ENCODE results near the gene CCDC74A. TPM values are rescaled to one million over a fixed set of nuclear protein-coding genes. Genes with fewer than 3 reads are reported as not detected.
"Not testable (repeated sequence)": the region's sequence is repeated elsewhere in the genome, so short reads cannot be mapped to it uniquely, and the experiment has no call there.

Gene CCDC74A
- total RNA-seq, 1 donor from 2014 or later: 7.0 TPM

GRCh38 chr2:131503587-131503986 is 24.1 kb upstream of the CCDC74A start:
- not testable (repeated sequence) for DNase-seq

DNA sequence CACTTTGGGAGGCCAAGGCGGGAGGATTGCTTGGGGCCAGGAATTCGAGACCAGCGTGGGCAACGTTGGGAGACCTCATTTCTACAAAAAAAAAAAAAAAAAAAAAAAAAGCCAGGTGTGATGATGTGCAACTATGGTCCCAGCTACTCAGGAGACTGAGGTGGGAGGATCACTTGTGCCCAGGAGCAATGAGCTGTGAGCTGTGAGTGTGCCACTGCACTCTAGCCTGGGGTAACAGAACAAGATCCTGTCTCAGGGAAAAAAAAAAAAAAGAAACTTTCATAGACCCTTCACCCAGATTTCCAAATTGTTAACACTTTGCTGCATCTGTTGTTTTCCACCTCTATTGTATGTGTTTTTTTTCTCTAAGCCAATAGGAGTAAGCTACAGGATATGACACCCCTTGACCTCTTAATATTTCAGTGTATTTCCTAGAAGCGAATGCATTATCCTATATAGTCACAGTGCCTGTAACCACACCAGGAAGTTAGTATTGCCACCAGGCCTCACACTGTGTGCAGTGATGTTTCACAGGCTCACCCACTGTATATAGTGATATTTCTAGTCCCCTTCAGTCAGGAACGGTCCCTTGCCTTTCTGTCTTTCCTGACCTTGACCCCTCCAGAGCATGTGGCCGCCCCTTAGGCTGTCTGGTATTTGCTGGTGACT is 23.5 kb upstream of the CCDC74A start:
- not testable (repeated sequence) for DNase-seq

GRCh38 chr2:131509615-131510014 is 18.1 kb upstream of the CCDC74A start:
- DNase-seq: no peak

GRCh38 chr2:131511291-131511968 is 16.3 kb upstream of the CCDC74A start:
- DNase-seq: not testable (repeated sequence)

DNA sequence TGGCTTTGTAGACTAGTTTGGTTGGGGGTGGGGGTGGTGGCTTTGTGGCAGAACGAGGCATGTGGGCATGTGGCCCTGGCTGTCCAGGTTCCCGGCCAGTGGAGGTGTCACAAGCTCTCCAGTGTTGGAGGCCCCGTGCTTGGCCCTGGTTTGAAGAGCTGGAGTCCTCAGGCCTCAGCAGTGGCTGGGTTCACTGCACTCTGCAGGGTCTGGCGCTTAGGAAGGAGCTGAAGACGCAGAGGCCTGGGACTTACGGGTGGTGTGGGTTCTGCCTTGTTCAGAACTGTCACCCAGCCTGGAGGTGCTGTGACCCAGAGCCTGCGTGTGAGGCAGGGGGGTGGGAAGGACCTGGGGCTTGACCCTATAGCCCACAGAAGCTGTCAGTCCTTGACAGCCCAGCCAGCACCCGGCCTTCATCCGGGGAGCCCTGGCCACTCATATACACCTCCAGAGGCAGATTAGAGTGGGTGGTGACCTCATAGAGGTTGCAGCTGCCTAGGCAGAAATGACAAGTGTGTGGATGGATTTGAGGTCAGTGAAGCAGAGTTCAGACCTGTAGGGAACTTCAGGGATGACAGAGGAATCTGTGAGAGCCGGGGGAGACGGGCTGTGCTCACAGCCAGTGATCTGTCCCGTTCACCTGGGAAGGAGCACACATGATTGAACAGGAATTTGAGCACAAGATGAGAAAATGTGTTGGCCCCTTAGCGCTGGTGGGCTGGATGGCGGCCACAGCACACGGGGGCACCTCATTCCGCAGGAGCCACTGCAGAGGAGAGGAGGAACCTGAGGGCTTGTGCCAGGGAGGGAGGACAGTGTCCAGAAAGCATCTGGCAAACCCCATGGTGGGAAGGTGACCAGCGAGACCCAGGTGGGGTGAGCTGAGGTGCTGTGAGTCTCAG is 15.5 kb upstream of the CCDC74A start:
- DNase-seq: not testable (repeated sequence)

GRCh38 chr2:131514408-131515166 is 13.1 kb upstream of the CCDC74A start:
- DNase-seq: not testable (repeated sequence)

- not testable (repeated sequence) for DNase-seq
Observed at GRCh38 chr2:131515235-131515634, 12.5 kb upstream of the CCDC74A start.

- DNase-seq: no peak
Observed at GRCh38 chr2:131516011-131516410, 11.7 kb upstream of the CCDC74A start.

- DNase-seq: not testable (repeated sequence)
Observed at GRCh38 chr2:131516621-131517020, 11.1 kb upstream of the CCDC74A start.

- no peak for DNase-seq
Observed at GRCh38 chr2:131517106-131517831, 10.4 kb upstream of the CCDC74A start.

- DNase-seq: not testable (repeated sequence)
Observed at GRCh38 chr2:131517856-131518255, 9.8 kb upstream of the CCDC74A start.

- not testable (repeated sequence) for DNase-seq
Observed at GRCh38 chr2:131518531-131518930, 9.2 kb upstream of the CCDC74A start.

GRCh38 chr2:131519466-131519865 is 8.2 kb upstream of the CCDC74A start:
- no peak for DNase-seq

- not testable (repeated sequence) for DNase-seq
Observed at GRCh38 chr2:131519871-131520470, 7.7 kb upstream of the CCDC74A start.

GRCh38 chr2:131520526-131520925 is 7.2 kb upstream of the CCDC74A start:
- no peak for DNase-seq

GRCh38 chr2:131521524-131521923 is 6.2 kb upstream of the CCDC74A start:
- not testable (repeated sequence) for DNase-seq

- no peak for DNase-seq
Observed at GRCh38 chr2:131521961-131522781, 5.5 kb upstream of the CCDC74A start.

DNA sequence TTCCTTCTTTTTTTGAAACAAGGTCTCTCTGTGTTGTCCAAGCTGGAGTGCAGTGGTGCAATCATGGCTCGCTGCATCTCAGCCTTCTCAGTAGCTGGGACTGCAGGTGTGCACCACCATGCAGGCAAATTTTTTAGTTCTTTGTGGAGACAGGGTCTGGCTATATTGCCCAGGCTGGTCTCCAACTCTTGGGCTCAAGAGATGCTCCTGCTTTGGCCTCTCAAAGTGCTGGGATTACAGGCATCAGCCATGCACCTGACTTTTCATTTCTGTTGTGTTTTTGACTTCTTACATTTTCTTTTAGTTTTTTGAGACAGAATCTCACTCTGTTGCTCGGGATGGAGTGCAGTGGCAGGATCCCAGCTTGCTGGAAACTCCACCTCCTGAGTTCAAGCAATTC is 2.4 kb upstream of the CCDC74A start:
- DNase-seq: not testable (repeated sequence)

GRCh38 chr2:131528981-131529863 is 1.5 kb downstream of the CCDC74A start:
- not testable (repeated sequence) for DNase-seq

All from skin of body (tissue), 2 donors.